HCT116 (cell line): ENCODE measurements around the gene CCL4L2.

Experiments used
- CEBPB ChIP-seq: IDR thresholded peaks from 2 replicates; pipeline ENCODE4 v1.6.1; 2012; ENCODE audit warnings: low read depth
- CTCF ChIP-seq, 3 experiments: fragments of 200-600 bp in 1 of 3; sonication (generic) in 1 of 3; IDR thresholded peaks in 2 of 3; conservative IDR thresholded peaks in 1 of 3; 2 replicates each; pipeline ENCODE4 v1.5.1; 2012 to 2017; ENCODE audit warnings: low read depth in 2 of 3, low read length in 2 of 3, antibody characterized with exemption in 1 of 3, borderline replicate concordance in 1 of 3, control low read depth in 1 of 3, mild to moderate bottlenecking in 1 of 3, mixed read lengths in 1 of 3, mixed run types in 1 of 3, moderate library complexity in 1 of 3; ENCODE audit not compliant: insufficient read depth in 1 of 3
- EGR1 ChIP-seq: IDR thresholded peaks from 2 replicates; pipeline ENCODE4 v1.6.1; 2012; ENCODE audit warnings: low read depth
- EZH2 ChIP-seq: fragments of 200-600 bp; sonication (generic); IDR thresholded peaks from 2 replicates; pipeline ENCODE4 v1.6.1; 2017; ENCODE audit warnings: antibody characterized with exemption, mixed run types
- JUND ChIP-seq: IDR thresholded peaks from 2 replicates; pipeline ENCODE4 v1.6.1; 2012
- MAX ChIP-seq: IDR thresholded peaks from 2 replicates; pipeline ENCODE4 v1.6.1; 2012
- POLR2A ChIP-seq: IDR thresholded peaks from 2 replicates; pipeline ENCODE4 v1.7.0; 2011; ENCODE audit warnings: borderline replicate concordance; ENCODE audit not compliant: insufficient read depth, insufficient read length; ENCODE audit errors: extremely low read depth
- RAD21 ChIP-seq: IDR thresholded peaks from 2 replicates; pipeline ENCODE4 v1.6.1; 2012; ENCODE audit warnings: low read depth, mild to moderate bottlenecking
- SIN3A ChIP-seq: IDR thresholded peaks from 2 replicates; pipeline ENCODE4 v1.6.1; 2012; ENCODE audit warnings: low read depth
- TCF7L2 ChIP-seq: IDR thresholded peaks from 2 replicates; pipeline ENCODE4 v1.7.0; 2011; ENCODE audit warnings: borderline replicate concordance, inconsistent platforms; ENCODE audit not compliant: insufficient read depth, insufficient read length; ENCODE audit errors: extremely low read depth
- YY1 ChIP-seq: IDR thresholded peaks from 2 replicates; pipeline ENCODE4 v1.6.1; 2011; ENCODE audit warnings: low read length, low read depth, moderate library complexity, mild to moderate bottlenecking; ENCODE audit not compliant: insufficient replicate concordance; ENCODE audit errors: extremely low read depth
- ZBTB33 ChIP-seq: IDR thresholded peaks from 2 replicates; pipeline ENCODE4 v1.6.1; 2011; ENCODE audit warnings: mild to moderate bottlenecking, low read length, moderate library complexity; ENCODE audit not compliant: insufficient replicate concordance; ENCODE audit errors: extremely low read depth
- ZFX ChIP-seq: fragments of 450-650 bp; IDR thresholded peaks from 2 replicates; pipeline ENCODE4 v1.6.1; 2017

- no peak for TF ChIP-seq MAX
- TF ChIP-seq CTCF (IDR thresholded peaks at IDR 0.05 in 2 of 3, conservative IDR thresholded peaks at IDR 0.05 in 1 of 3; ENCODE audit: borderline replicate concordance in 1 of 3, insufficient read depth in 1 of 3, low read depth in 2 of 3, low read length in 2 of 3): no peak
- no peak for TF ChIP-seq EZH2
- no peak for TF ChIP-seq CEBPB
- no peak for TF ChIP-seq SIN3A
- no peak for TF ChIP-seq YY1
- TF ChIP-seq EGR1: no peak
- TF ChIP-seq JUND: no peak
- no peak for TF ChIP-seq ZFX
- no peak for TF ChIP-seq ZBTB33
- no peak for TF ChIP-seq POLR2A
- TF ChIP-seq TCF7L2: no peak
- no peak for TF ChIP-seq RAD21
Measured at GRCh38 chr17:36196131-36196486, 14.8 kb upstream of the CCL4L2 start.
